Lower leg skin (tissue), 3 donors: Measurements from ENCODE around the gene EMP2.

Experiments used
- POLR2A ChIP-seq, 2 donors: fragments of 450-650 bp; IDR thresholded peaks; one replicate each; pipeline ENCODE4 v1.6.1; 2016 to 2017; ENCODE audit warnings: antibody characterized with exemption in 2 of 2, mild to moderate bottlenecking in 1 of 2, moderate library complexity in 1 of 2
- TF ChIP-seq, protein P1 (sequence below), 3 donors: fragments of 450-650 bp; IDR thresholded peaks; one replicate each; pipeline ENCODE4 v1.5.1; 2016; ENCODE audit warnings: antibody characterized with exemption in 3 of 3, mild to moderate bottlenecking in 3 of 3, moderate library complexity in 2 of 3

DNA sequence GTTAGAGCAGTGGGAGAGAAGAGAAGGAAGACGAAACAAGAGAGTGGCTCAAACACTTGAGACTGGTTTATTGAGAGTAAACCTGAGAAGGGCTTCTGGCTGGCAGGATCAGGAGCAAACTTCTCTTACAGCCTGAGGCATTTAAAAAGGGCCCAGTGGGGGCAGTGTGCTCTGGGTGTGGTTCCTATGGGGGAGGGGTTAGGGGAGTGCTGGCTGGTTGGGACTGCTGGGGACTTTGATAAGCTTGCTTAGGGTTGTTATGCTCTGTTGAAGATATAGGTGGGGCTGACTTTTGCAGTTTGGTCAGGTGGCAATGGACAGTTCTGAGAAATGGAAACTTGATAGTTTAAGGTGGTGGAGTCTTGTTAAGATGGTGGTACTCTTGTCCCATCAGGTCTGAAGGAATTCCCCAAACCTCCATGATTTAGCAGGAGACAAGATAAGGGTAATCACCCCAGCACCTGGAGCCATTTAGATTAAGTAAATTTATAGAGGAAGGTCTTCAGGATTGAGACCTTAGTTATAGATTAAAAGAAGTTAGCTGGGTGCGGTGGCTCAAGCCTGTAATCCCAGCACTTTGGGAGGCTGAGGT is 79.3 kb downstream of the EMP2 start:
- TF ChIP-seq, protein P1, sequence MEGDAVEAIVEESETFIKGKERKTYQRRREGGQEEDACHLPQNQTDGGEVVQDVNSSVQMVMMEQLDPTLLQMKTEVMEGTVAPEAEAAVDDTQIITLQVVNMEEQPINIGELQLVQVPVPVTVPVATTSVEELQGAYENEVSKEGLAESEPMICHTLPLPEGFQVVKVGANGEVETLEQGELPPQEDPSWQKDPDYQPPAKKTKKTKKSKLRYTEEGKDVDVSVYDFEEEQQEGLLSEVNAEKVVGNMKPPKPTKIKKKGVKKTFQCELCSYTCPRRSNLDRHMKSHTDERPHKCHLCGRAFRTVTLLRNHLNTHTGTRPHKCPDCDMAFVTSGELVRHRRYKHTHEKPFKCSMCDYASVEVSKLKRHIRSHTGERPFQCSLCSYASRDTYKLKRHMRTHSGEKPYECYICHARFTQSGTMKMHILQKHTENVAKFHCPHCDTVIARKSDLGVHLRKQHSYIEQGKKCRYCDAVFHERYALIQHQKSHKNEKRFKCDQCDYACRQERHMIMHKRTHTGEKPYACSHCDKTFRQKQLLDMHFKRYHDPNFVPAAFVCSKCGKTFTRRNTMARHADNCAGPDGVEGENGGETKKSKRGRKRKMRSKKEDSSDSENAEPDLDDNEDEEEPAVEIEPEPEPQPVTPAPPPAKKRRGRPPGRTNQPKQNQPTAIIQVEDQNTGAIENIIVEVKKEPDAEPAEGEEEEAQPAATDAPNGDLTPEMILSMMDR (IDR thresholded peaks at IDR 0.05), result no peak
- TF ChIP-seq POLR2A (IDR thresholded peaks at IDR 0.05), result no peak
